ENCODE data around the gene FAM9B. TPM values are rescaled to one million over a fixed set of nuclear protein-coding genes. Genes with fewer than 3 reads are reported as not detected.
"Not testable (repeated sequence)": the region's sequence is repeated elsewhere in the genome, so short reads cannot be mapped to it uniquely, and the experiment has no call there.

The FAM9B gene
- total RNA-seq, 4 donors from 2014 or later = not detected

GRCh38 chrX:9033179-9033578, 748 bp downstream of the FAM9B start:
- no CpG with 5 or more reads among the region's 17 CpGs for WGBS, 2 donors
- Histone ChIP-seq H3K4me1 (no peaks in the 10 kb centered on the region), H3K36me3 (no peaks in the 10 kb centered on the region), H3K4me3 (no peak overlapping the region), H3K9me3 (no peaks in the 10 kb centered on the region), H3K27me3 (no peaks in the 10 kb centered on the region), H3K27ac (no peak overlapping the region)
- DNase-seq = no peak
- intact Hi-C loops (cut with DNase I) = no loop called here
- TF ChIP-seq POLR2A (IDR thresholded peaks at IDR 0.05) (no peak), CTCF (IDR thresholded peaks at IDR 0.05) (no peak)

- Histone ChIP-seq H3K4me3 (no peak overlapping the region), H3K36me3 (no peaks in the 10 kb centered on the region), H3K4me1 (no peaks in the 10 kb centered on the region), H3K27me3 (no peaks in the 10 kb centered on the region), H3K9me3 (no peaks in the 10 kb centered on the region), H3K27ac (no peak overlapping the region)
- 100% methylated on average over 2 of the region's 2 CpGs for WGBS, 2 donors
- TF ChIP-seq POLR2A (IDR thresholded peaks at IDR 0.05) = no peak
- no peak for DNase-seq
- intact Hi-C loops (cut with DNase I) = no loop called here
Observed at GRCh38 chrX:9023293-9023692, 10.6 kb downstream of the FAM9B start.

DNA sequence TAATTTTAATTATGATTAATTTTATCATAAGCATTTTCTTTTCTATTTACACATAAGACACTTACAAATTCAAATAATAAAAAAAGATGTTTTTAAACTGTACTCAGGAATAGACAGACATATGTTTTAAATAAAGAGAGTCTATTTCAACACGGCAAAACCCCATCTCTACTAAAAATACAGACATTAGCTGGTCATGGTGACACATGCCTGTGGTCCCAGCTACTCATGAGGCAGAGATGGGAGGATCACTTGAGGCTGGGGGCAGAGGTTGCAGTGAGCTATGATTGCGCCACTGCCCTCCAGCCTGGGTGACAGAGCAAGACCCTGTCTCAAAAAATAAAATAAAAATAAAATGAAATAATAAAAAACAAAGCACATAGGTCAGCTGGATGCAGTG, 14.8 kb downstream of the FAM9B start:
- no peaks in the 10 kb centered on the region for H3K9me3 ChIP-seq
- H3K4me3 ChIP-seq = no peak overlapping the region
- no peaks in the 10 kb centered on the region for H3K36me3 ChIP-seq
- DNase-seq = no peak
- 63 to 75% methylated on average over 2 of the region's 2 CpGs for WGBS, 2 donors
- H3K27me3 ChIP-seq = no peaks in the 10 kb centered on the region
- H3K27ac ChIP-seq = no peak overlapping the region
- TF ChIP-seq POLR2A (IDR thresholded peaks at IDR 0.05) (no peak), CTCF (IDR thresholded peaks at IDR 0.05) (no peak)
- intact Hi-C loops (cut with DNase I) = no loop called here
- H3K4me1 ChIP-seq = no peaks in the 10 kb centered on the region

DNA sequence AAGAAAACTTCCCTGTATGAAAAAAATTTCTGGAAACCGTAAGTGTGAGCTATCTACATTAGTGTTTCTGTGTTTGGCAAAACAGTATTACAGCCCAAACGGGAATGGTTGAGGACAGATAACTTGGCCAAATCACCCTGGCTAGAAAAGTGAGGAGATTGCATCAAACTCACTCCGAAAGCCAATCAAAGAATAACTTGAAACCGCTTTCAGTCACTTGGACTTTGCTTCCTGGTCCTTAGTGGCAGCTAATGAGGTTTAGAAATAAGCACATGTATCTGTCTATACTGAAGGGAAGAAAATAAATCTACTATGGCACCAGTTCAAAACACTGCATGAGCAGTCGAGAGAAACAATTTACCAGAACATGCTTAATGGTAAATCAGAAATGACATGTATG, 15.6 kb downstream of the FAM9B start:
- intact Hi-C loops (cut with DNase I); H3K36me3 ChIP-seq: not testable (repeated sequence)
- 54 to 63% methylated on average over 5 of the region's 5 CpGs for WGBS, 2 donors

GRCh38 chrX:9003041-9003440, 30.9 kb downstream of the FAM9B start:
- TF ChIP-seq POLR2A (IDR thresholded peaks at IDR 0.05) = no peak
- no peak for TF ChIP-seq CTCF (IDR thresholded peaks at IDR 0.05)
- WGBS, 2 donors = 42 to 76% methylated on average over 3 of the region's 3 CpGs
- Histone ChIP-seq H3K27me3 (no peaks in the 10 kb centered on the region), H3K4me3 (no peak overlapping the region), H3K36me3 (no peaks in the 10 kb centered on the region), H3K9me3 (no peaks in the 10 kb centered on the region), H3K4me1 (no peaks in the 10 kb centered on the region), H3K27ac (no peak overlapping the region)
- DNase-seq = no peak
- intact Hi-C loops (cut with DNase I) = no loop called here

More for the DNA sequence above, 15.6 kb downstream of the FAM9B start:
- H3K27ac ChIP-seq, H3K9me3 ChIP-seq, H3K4me3 ChIP-seq, H3K27me3 ChIP-seq, H3K4me1 ChIP-seq, DNase-seq: not testable (repeated sequence)

- WGBS, 2 donors = no CpG with 5 or more reads among the region's 4 CpGs
- intact Hi-C loops (cut with DNase I) = no loop called here
Observed at GRCh38 chrX:8988446-8988845, 45.5 kb downstream of the FAM9B start.

More at GRCh38 chrX:8988446-8988845, 45.5 kb downstream of the FAM9B start:
- TF ChIP-seq CTCF (IDR thresholded peaks at IDR 0.05) (no peak), POLR2A (IDR thresholded peaks at IDR 0.05) (no peak)
- H3K27ac ChIP-seq = peak overlapping the region; percentile 26 to 83 (median 78)
- no peaks in the 10 kb centered on the region for H3K36me3 ChIP-seq
- peaks cover 0 to 17% (median 0%) of the 10 kb centered on the region in 3 donors for H3K4me1 ChIP-seq
- no peak overlapping the region for H3K4me3 ChIP-seq
- no peaks in the 10 kb centered on the region for H3K9me3 ChIP-seq
- no peaks in the 10 kb centered on the region for H3K27me3 ChIP-seq
- DNase-seq = no peak
